Stimulated activated CD8-positive, alpha-beta memory T cell treated with anti-CD3 and anti-CD28 coated beads, Interleukin-15, amount 100 ng/mL, for 24 hours (primary cell): ENCODE results near the gene GOLGA6L9.
"Not testable (repeated sequence)": the region's sequence is repeated elsewhere in the genome, so short reads cannot be mapped to it uniquely, and the experiment has no call there.

ENCODE experiments used
- DNase-seq: peaks from one replicate; pipeline ENCODE4 v3.0.0-alpha.2; 2020; ENCODE audit warnings: low read depth

GOLGA6L9 gene

GRCh38 chr15:82429693-82430092, at the start of gene GOLGA6L9:
GOLGA6L9 (plus strand) TSS chr15:82429816; CDS start chr15:82430080, 264 bp downstream.
- DNase-seq = not testable (repeated sequence)

GRCh38 chr15:82381330-82381955, 48.2 kb upstream of the GOLGA6L9 start:
- DNase-seq = not testable (repeated sequence)

GRCh38 chr15:82387209-82387608, 42.4 kb upstream of the GOLGA6L9 start:
- not testable (repeated sequence) for DNase-seq

- DNase-seq = not testable (repeated sequence)
Observed at GRCh38 chr15:82390152-82390551, 39.5 kb upstream of the GOLGA6L9 start.

GRCh38 chr15:82392077-82392476, 37.5 kb upstream of the GOLGA6L9 start:
- DNase-seq = not testable (repeated sequence)

- no peak for DNase-seq
Observed at GRCh38 chr15:82393671-82394070, 35.9 kb upstream of the GOLGA6L9 start.

- not testable (repeated sequence) for DNase-seq
Observed at GRCh38 chr15:82395788-82396187, 33.8 kb upstream of the GOLGA6L9 start.

- no peak for DNase-seq
Observed at GRCh38 chr15:82397817-82398216, 31.8 kb upstream of the GOLGA6L9 start.

GRCh38 chr15:82398785-82399184, 30.8 kb upstream of the GOLGA6L9 start:
- DNase-seq = no peak

- not testable (repeated sequence) for DNase-seq
Observed at GRCh38 chr15:82399366-82400103, 30.1 kb upstream of the GOLGA6L9 start.

GRCh38 chr15:82401918-82402317, 27.7 kb upstream of the GOLGA6L9 start:
- not testable (repeated sequence) for DNase-seq

- DNase-seq = not testable (repeated sequence)
Observed at GRCh38 chr15:82402341-82402740, 27.3 kb upstream of the GOLGA6L9 start.

- DNase-seq = not testable (repeated sequence)
Observed at GRCh38 chr15:82406211-82406610, 23.4 kb upstream of the GOLGA6L9 start.

GRCh38 chr15:82410306-82410705, 19.3 kb upstream of the GOLGA6L9 start:
- not testable (repeated sequence) for DNase-seq

GRCh38 chr15:82411595-82411994, 18.0 kb upstream of the GOLGA6L9 start:
- not testable (repeated sequence) for DNase-seq

- DNase-seq = not testable (repeated sequence)
Observed at GRCh38 chr15:82414525-82415191, 15.0 kb upstream of the GOLGA6L9 start.

GRCh38 chr15:82420516-82420915, 9.1 kb upstream of the GOLGA6L9 start:
- not testable (repeated sequence) for DNase-seq

GRCh38 chr15:82420966-82421365, 8.7 kb upstream of the GOLGA6L9 start:
- DNase-seq = not testable (repeated sequence)

- not testable (repeated sequence) for DNase-seq
Observed at GRCh38 chr15:82427117-82427516, 2.5 kb upstream of the GOLGA6L9 start.

GRCh38 chr15:82445420-82445819, 15.8 kb downstream of the GOLGA6L9 start:
- not testable (repeated sequence) for DNase-seq

- not testable (repeated sequence) for DNase-seq
Observed at GRCh38 chr15:82457336-82457735, 27.7 kb downstream of the GOLGA6L9 start.

GRCh38 chr15:82465629-82466028, 36.0 kb downstream of the GOLGA6L9 start:
- DNase-seq = not testable (repeated sequence)

- not testable (repeated sequence) for DNase-seq
Observed at GRCh38 chr15:82468205-82468604, 38.6 kb downstream of the GOLGA6L9 start.
